DMS53 treated with DMSO at 0.1 percent for 48 hours (cell line): ENCODE measurements around the gene FADS1.

Source experiments
- DNase-seq: peaks from one replicate; lab custom pipeline; 2025; ENCODE audit not compliant: unreplicated experiment; lab: John Stamatoyannopoulos, UW

FADS1 gene

DNA sequence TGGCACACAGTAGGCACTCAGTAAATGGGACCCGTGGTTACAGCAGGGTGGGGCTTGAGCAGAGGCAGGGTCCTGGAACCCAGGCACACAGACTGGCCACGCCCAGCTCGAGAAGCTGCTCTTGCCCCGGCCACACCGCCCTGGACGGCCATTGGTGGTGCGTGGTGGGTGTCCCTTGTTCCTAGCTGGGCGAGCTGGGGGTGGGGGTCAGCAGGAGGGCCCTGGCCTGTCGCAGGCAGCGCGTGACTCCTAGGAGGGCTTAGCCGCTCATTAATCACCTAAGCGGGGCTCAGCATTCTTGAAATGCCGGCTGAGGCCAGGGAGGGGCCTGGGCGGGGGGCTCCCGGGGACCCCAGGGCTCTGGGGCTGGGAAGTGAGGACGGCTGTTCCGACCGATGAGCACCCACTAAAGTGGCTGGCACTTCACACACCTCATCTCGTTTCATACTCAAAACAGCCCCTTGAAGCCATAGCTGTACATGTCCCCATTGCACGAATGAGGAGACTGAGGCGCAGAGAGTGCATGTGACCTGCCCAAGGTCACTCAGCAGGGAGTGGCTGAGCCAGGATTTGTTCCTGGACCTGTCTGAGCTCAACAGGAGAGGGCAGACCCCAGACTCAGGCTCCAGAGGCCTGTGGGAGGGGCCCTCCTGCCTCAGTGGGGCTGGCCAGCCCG, 52.7 kb downstream of the FADS1 start:
- no peak for DNase-seq

DNA sequence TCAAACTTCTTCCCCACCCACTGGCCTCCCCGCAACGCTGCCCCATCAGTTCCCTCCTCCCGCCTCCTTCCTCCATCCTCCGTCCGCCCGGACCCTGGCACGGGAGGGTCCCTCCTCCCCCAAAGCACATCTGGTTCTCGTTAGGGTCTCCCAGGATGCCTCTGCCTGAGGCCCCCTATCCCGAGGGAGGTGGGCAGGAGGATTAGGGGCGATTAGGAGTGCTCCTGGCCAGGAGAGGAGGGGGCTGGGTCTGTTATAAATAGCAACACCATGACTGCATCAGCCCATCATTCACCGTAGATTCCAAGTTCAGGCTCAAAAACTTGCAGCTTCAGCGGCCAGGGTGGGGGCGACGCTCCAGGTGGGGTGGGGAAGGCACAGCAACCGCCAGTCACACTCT, 54.0 kb downstream of the FADS1 start:
- no peak for DNase-seq

DNA sequence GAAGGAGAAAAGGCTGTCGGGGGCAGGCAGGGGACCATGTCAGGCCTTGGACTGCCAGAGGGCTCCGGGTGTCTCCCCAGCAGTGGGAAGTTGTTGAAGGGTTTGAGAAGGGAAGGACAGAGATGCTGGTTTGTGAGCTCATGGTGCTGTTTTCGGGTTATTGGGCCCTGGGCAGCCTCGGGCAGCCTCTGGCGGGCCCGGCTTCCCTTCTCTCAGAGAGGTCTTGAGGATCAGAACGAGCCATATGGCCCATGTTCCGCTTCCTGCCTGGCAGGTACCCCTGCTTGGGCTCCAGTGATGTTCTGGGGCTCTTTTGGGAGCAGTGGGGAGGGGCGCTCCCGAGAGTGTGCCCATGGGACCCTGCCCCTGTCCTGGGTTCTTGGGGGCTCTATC, 54.6 kb downstream of the FADS1 start:
- no peak for DNase-seq

DNA sequence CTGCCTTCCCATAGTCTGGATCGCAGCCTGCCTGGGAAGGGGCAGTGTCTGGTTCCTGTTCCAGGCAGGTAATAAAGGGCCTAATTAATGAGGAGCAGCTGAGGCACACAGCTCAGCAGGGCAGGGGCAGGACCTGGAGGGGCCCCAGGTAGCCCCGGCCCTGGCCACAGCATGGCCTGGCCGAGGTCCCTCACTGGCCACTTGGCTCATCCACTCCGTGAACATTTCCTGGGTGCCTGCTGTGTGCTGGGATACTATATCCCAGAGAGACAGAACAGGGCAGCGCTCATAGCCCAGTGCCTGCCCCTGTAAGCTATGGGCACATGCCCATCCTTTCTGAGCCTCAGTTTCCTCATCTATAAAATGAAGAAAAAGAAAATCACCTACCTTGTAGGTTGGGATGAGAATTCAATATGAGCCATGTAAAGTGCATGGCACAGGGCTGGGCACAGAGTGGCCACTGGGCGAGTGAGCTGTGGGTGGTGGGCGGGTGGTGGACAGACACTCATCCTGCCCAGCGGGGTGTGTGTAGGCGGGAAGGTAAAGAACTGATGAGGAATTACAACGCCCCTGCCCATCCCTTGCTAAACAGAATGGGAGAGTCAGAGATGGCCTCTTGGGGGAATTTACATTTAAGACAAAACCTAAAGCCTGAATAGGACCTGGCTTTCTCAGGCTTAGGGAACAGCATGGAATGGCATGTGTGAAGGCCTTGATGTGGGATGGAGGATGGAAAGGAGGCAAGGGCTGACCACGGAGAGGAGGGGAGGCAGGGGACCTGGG, 55.2 kb downstream of the FADS1 start:
- DNase-seq = no peak

DNA sequence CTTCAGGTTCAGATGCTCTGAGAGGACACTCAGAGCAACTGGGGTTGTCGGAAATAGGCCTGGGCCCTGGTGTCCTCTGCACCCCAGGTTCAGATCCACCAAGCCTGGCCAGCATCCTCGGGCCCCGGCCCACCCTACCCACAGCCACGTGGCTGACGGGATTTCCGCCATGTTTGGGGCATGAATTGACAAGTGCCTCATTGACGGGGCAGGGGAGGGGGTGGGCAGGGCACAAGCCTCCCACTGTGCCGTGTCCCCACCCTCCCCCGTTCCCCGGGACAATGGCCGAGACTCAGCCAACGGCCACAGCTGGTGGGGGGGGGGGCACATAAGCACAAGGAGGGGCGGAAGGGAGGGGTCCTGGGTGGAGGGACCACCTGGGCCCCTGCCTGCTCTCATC, 55.9 kb downstream of the FADS1 start:
- no peak for DNase-seq

DNA sequence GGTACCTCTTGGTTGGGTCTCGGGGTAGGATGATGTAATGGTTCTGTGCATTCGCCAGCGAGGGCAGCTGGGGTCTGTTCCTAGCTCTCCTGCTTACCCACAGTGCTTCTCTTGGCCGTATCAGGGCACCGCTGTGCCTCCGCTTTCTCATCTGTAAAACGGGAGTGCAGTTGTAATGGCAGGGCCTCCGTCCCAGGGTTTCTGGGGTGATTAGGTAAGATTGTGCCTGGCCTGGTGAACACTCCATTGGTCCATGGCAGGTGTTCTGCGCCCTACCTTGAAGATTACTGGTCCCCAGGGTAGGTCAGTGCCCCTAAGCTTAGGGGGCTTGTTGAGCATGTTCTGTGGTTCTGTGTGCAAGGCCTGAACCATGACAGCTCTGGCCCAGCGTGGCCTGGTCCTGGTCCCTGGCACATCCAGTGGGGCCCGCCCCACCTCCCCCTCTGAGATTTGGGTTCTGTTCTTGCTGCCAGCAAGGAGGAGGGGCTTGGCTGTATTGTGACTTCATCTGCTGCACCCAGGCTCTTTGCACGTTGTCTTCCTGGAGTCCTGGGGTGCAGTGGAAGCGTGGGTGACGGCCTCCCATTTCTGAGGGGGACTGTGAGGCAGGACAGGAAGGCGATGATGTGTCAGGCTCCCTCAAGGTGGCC, 59.5 kb downstream of the FADS1 start:
- no peak for DNase-seq

DNA sequence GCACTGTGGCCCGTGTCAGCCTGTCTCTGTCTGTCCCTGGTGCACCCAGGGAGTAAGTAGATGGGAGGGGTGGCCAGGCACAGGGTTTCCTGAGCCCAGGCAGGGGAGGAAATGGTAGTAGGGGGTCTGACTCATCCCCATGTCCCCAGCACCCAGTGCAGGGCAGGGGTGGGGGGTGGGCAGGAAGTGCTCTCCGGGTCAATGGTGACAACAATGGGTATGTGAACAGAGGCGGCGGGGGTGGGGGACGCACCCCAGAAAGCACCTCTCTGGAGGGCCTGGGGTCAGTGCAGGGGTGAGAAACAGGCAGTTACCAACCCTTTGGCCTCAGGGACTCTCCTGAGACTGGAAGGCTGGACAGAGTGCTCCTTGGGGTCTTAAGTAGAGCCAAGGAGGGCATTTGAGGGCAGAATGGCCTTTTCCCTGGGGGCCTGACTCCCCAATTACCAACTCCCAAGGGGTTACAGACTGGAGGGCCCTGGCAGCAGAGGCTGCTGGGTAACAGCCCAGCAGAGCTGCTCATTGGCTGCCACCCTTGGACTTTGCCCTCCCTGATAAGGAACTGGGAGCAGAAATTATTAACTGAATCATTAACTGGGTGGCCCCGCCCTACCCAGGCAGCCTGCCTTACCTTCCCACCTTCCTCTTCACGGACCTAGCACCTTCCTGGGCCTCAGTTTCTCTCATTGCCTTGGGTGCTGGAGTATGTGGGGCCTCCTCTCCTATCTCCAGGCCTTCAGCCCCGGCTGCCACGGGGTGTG, 60.2 kb downstream of the FADS1 start:
- peak; percentile 67 for DNase-seq

DNA sequence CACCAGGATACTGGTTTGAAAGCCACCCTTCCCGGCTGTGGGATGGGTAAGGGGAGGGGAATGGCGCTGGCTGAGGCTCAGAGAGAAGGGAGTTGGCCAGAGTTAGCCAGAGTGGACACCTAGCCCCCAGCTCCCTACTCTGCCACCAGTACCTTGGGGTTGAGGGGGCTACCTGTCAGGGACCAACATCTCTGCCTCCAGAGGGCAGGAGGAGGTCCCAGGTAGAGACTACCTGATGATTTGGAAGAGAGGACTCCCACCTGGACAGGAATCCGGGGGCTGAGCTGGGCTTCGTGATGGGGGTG, 60.7 kb downstream of the FADS1 start:
- no peak for DNase-seq

DNA sequence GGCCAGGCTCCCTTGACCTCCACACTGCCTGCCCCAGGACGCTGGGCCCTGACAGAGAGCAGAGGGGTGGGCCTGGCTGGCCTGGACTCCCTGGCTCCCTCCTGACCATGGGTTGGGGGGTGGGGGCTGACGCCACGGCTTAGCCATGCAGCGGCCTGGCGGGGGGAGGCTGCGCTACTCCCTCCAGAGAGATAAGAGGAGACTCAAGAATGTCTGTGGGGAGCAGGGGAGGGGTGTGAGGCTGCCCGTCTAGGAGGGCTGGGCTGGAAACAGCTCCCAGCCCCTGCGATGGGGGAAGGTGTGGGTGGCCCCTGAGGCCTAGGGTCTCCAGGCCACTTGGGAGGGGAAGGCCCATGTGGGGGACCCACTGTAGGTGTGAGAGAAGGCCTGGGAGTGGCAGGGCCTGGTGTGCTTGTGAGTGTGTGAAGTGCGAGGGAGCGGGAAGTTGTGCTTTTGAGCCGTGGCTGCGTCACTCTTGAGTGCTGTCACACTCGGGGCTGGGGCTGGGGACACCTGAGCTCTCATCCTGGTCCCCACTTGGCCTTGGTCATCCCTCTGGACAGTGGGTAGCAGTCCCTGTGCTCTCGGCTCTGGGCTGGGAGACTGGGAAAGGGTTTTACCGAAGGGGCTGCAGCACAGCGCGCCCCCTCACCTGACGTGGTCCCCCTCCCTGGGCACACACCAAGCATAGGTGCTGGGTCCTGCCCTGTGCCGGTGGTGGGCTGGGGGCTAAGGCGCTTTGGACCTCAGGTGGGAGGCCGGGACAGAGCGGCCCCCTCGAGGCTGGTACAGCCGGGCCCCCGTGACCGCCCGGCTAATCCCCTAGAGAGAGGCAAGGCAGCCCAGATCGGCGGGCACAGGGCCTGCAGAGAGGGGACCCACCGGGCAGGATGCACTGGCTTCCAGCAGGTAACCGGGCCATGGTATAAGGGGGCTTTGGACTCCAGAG, 62.0 kb downstream of the FADS1 start:
- DNase-seq = no peak

DNA sequence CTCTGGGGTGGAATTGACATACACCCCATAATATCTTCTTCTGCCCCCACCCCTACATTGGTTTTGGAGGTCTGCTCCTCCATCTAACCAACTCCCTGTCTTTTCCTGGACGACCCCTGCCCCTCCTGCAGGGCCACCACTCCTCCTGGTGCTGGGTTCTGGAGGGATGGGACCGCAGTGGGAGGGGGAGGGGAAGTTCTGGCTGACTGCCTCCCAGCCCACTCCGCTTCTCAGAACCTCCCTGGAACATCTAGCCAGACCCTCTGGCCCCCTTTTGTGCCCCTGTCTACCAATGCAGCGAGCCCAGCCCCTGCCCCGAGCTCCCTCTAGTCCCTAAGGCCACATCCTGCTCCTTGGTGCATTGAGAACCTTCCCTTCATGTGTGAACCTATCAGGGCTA, 63.1 kb downstream of the FADS1 start:
- no peak for DNase-seq

DNA sequence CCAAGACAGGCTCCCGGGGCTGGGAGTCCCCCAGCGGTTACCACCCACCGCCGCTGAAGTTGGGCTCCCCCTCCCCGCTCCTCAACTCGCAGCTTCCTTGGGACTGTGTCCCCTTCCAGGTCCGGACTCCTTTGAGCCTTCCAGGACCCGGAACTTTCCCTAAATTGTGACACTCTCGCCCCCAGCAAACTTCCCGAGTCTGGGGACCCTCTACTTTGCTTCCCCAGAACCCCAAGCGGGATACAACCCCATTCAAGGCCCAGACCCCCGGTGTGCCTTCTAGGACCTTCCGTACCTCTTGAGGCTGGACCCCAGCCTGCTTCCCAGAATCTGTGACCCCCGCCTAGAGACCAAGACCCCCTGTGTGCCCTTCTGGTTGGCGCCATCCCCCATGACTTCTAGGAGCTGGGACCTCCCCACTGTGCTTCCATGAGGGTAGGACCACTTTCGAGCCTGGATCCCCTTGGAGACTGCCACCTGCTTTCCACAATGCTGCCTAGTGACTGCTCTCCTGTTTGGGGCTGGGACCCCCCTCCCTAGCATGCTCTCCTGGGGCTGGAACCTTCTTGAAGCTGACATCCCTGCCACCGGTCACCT, 63.8 kb downstream of the FADS1 start:
- DNase-seq = no peak

DNA sequence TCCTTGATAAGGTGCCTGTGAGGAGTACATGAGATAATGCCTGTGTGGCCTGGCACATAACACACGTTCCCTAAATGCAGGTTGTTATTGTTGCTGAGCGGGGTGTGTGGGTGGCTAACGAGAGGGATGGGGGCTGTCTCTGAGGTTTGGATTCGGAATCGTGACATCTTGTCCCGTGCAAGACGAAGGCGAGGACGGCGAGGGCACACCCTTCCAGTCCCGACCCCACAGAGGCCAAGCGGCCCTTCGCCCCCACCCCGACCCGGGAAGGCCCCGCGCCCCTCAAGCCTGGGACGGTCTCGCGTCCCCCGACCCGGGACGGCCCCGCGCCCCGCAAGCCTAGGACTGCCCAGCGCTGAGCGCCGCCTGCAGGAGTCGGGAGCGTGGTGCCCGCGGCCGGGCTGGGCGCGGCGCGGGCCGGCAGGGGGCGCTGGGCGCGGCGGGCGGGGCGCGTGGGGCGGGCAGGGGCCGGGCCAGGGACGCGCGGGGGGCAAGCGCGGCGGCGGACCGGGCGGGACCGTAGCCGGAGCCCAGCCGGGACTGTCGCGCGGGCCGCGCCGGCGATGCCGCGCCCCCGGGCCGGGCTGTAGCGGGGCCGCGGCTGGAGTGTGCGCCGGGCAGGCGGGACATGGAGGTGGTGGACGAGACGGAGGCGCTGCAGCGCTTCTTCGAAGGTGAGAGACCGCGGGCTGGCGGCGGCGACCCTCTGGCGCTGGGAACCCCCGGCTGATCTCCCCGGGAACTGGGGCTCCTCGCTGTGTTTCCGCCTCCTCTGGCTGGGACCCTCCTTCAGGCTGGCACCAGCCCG, 64.5 kb downstream of the FADS1 start, which contains the start of gene MYRF:
Gene MYRF (plus strand): TSS at position 520 of the 808 bp plus-strand sequence. CDS start 109 bp downstream, at position 629.
- DNase-seq = no peak

DNA sequence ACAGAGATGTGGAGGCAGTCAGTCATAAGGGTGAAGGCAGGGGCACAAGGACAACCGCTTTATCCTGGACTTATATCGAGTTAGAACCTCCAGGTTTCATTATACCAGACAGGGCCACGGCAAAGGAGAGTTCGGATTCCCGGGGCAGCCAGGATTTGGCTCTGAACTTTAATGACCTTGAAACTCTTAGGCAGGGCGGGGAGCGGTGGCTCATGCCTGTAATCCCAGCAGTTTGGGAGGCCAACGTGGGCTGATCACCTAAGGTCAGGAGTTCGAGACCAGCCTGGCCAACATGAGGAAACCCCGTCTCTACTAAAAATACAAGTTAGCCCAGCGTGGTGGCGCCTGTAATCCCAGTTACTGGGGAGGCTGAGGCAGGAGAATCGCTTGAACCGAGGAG, 65.4 kb downstream of the FADS1 start:
- DNase-seq = no peak

DNA sequence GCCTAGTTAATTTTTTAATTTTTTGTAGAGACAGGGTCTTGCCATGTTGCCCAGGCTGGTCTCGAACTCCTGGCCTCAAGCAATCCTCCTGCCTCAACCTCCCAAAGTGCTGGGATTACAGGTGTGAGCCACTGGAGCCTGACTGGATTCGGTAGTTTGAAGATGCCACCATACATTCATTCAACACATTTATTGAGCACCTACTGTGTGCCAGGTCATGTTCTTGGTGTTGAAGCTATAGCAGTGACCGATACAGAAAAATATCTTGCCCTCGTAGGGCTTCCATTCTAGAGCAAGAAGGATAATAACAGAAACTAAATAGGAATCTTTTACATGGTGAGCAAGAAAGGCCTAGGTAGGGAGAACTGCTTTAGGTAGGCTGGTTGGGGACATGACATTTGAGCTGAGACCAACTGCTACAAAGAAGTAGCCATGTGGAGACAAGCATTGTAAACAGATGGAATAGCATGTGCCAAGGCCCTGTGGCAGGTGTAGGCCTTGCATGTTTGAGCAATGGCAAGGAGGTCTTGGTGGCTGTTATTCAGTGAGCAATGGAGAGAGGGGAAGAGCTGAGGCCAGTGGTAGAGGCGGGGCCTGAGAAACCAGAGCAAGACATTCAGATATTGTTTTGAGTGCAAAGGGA, 66.1 kb downstream of the FADS1 start:
- DNase-seq = no peak
